H1 (cell line): ENCODE data around the gene PDZD4. TPM values are rescaled to one million over a fixed set of nuclear protein-coding genes. Genes with fewer than 3 reads are reported as not detected.

Experiments
- CTCF ChIA-PET: fragments of 300-600 bp; sonication (Branson Sonifier 250); formaldehyde crosslinking; loops from one replicate; lab custom pipeline; 2021; ENCODE audit not compliant: partially characterized antibody; lab: Charles Lee
- POLR2A ChIA-PET: fragments of 300-600 bp; sonication (Branson Sonifier 250); formaldehyde crosslinking; loops from one replicate; lab custom pipeline; 2021; ENCODE audit warnings: inconsistent platforms; ENCODE audit not compliant: partially characterized antibody; lab: Charles Lee
- DNase-seq, 2 experiments: peaks; one replicate each; pipeline versions ENCODE4 v3.0.0 to v3.0.0-alpha.2; 2010 to 2022; ENCODE audit warnings: low spot score in 2 of 2, low read depth in 1 of 2, mixed read lengths in 1 of 2
- FAIRE-seq: peaks from 2 replicates; lab custom pipeline; 2011; peaks lifted over from hg19 to GRCh38; lab: Jason Lieb, UNC
- H2AFZ ChIP-seq: 2 replicates; pipeline ENCODE4 v1.8.1; 2012; ENCODE audit warnings: low read length, inconsistent platforms
- H2AK5ac ChIP-seq: 2 replicates; pipeline ENCODE4 v1.6.1; 2013; ENCODE audit warnings: low read depth, low read length
- H2BK120ac ChIP-seq: replicated peaks from 2 replicates; pipeline ENCODE3; 2013; ENCODE audit warnings: low read depth, low read length, inconsistent platforms
- H2BK12ac ChIP-seq: 2 replicates; pipeline ENCODE4 v1.6.1; 2013; ENCODE audit warnings: low read depth, low read length
- H2BK15ac ChIP-seq: 2 replicates; pipeline ENCODE4 v1.6.1; 2013; ENCODE audit warnings: low read length
- H2BK20ac ChIP-seq: 2 replicates; pipeline ENCODE4 v1.6.1; 2013; ENCODE audit warnings: low read length
- H2BK5ac ChIP-seq: 2 replicates; pipeline ENCODE4 v1.6.1; 2013; ENCODE audit warnings: low read depth, low read length
- H3K14ac ChIP-seq: 2 replicates; pipeline ENCODE4 v1.6.1; 2013; ENCODE audit warnings: inconsistent platforms; ENCODE audit not compliant: insufficient read length
- H3K18ac ChIP-seq: 2 replicates; pipeline ENCODE4 v1.6.1; 2013; ENCODE audit warnings: low read length; ENCODE audit errors: extremely low read depth
- H3K23ac ChIP-seq: 2 replicates; pipeline ENCODE4 v1.6.1; 2013; ENCODE audit warnings: inconsistent platforms; ENCODE audit not compliant: insufficient read length
- H3K23me2 ChIP-seq: 2 replicates; pipeline ENCODE4 v1.6.1; 2013; ENCODE audit warnings: low read depth, low read length
- H3K27ac ChIP-seq: 2 replicates; pipeline ENCODE4 v1.6.1; 2011; ENCODE audit warnings: low read depth, low read length, inconsistent platforms
- H3K27me3 ChIP-seq, 4 experiments: replicated peaks in 1 of 4; 1 replicate in 1 of 4; 2 replicates in 3 of 4; pipeline versions ENCODE4 v1.6.1 to v1.8.1; 2011 to 2013; ENCODE audit warnings: low read length in 3 of 4, mild to moderate bottlenecking in 3 of 4, inconsistent platforms in 2 of 4, mixed read lengths in 2 of 4, moderate library complexity in 1 of 4; ENCODE audit not compliant: control insufficient read depth in 3 of 4, insufficient read depth in 3 of 4; ENCODE audit errors: extremely low read depth in 1 of 4
- H3K36me3 ChIP-seq, 4 experiments: 2 replicates each; pipeline versions ENCODE4 v1.6.1 to v1.8.1; 2011 to 2013; ENCODE audit warnings: mild to moderate bottlenecking in 4 of 4, low read length in 3 of 4, moderate library complexity in 2 of 4, control low read depth in 1 of 4, inconsistent platforms in 1 of 4; ENCODE audit not compliant: insufficient read depth in 4 of 4, control insufficient read depth in 2 of 4
- H3K4ac ChIP-seq: replicated peaks from 2 replicates; pipeline ENCODE3; 2013; ENCODE audit warnings: low read length, low read depth, mixed read lengths, inconsistent platforms; ENCODE audit not compliant: insufficient read length
- H3K4me1 ChIP-seq, 4 experiments: replicated peaks in 1 of 4; 1 replicate in 1 of 4; 2 replicates in 3 of 4; pipeline versions ENCODE4 v1.6.1 to v1.8.1; 2011 to 2013; ENCODE audit warnings: low read length in 3 of 4, inconsistent platforms in 2 of 4, mixed read lengths in 1 of 4; ENCODE audit not compliant: insufficient read depth in 4 of 4, control insufficient read depth in 3 of 4
- H3K4me2 ChIP-seq, 2 experiments: 2 replicates each; pipeline versions ENCODE4 v1.6.1 to v1.8.1; 2011 to 2013; ENCODE audit warnings: low read depth in 2 of 2, low read length in 2 of 2, control low read depth in 1 of 2, inconsistent platforms in 1 of 2, mild to moderate bottlenecking in 1 of 2; ENCODE audit not compliant: insufficient read depth in 1 of 2
- H3K4me3 ChIP-seq, 4 experiments: fragments of 200-600, 300-600 bp in 1 of 4; sonication (generic), shearing (Covaris generic), sonication (Bioruptor Twin) in 1 of 4; 2 replicates each; pipeline versions ENCODE4 v1.5.1 to v1.8.1; 2011 to 2016; ENCODE audit warnings: low read length in 4 of 4, low read depth in 3 of 4, control low read depth in 2 of 4, inconsistent platforms in 2 of 4, mild to moderate bottlenecking in 2 of 4, mixed read lengths in 1 of 4, moderate library complexity in 1 of 4; ENCODE audit not compliant: insufficient read depth in 2 of 4; ENCODE audit errors: extremely low read depth in 1 of 4
- H3K56ac ChIP-seq: replicated peaks from 2 replicates; pipeline ENCODE3; 2013; ENCODE audit warnings: low read depth, mild to moderate bottlenecking, mixed read lengths, low read length, inconsistent platforms; ENCODE audit not compliant: insufficient read length
- H3K79me1 ChIP-seq: 2 replicates; pipeline ENCODE4 v1.6.1; 2013; ENCODE audit warnings: low read depth, low read length, control low read depth
- H3K79me2 ChIP-seq, 2 experiments: 2 replicates each; pipeline versions ENCODE4 v1.6.1 to v1.8.1; 2012 to 2013; ENCODE audit warnings: low read length in 2 of 2, mild to moderate bottlenecking in 2 of 2, inconsistent platforms in 1 of 2; ENCODE audit not compliant: insufficient read depth in 2 of 2, control insufficient read depth in 1 of 2
- H3K9ac ChIP-seq, 4 experiments: replicated peaks in 1 of 4; 1 replicate in 1 of 4; 2 replicates in 3 of 4; pipeline versions ENCODE4 v1.6.1 to v1.8.1; 2011 to 2013; ENCODE audit warnings: low read depth in 3 of 4, low read length in 3 of 4, control low read depth in 2 of 4, mild to moderate bottlenecking in 2 of 4, moderate library complexity in 2 of 4, inconsistent platforms in 1 of 4; ENCODE audit errors: extremely low read depth in 1 of 4
- H3K9me3 ChIP-seq, 2 experiments: 2 replicates each; pipeline versions ENCODE4 v1.6.1 to v1.8.1; 2012 to 2013; ENCODE audit warnings: mild to moderate bottlenecking in 2 of 2, moderate library complexity in 2 of 2, control low read depth in 1 of 2, inconsistent platforms in 1 of 2, low read depth in 1 of 2, low read length in 1 of 2, mixed read lengths in 1 of 2; ENCODE audit not compliant: insufficient read depth in 2 of 2
- H4K20me1 ChIP-seq, 2 experiments: replicated peaks in 1 of 2; 2 replicates each; pipeline versions ENCODE3 to v1.8.1; 2011 to 2013; ENCODE audit warnings: inconsistent platforms in 2 of 2, low read length in 2 of 2, mild to moderate bottlenecking in 1 of 2; ENCODE audit not compliant: insufficient read depth in 2 of 2, control insufficient read depth in 1 of 2
- H4K5ac ChIP-seq: 2 replicates; pipeline ENCODE4 v1.6.1; 2013; ENCODE audit warnings: low read length, low read depth, mixed read lengths, inconsistent platforms; ENCODE audit not compliant: insufficient read length
- H4K8ac ChIP-seq: 2 replicates; pipeline ENCODE4 v1.8.0; 2013; ENCODE audit warnings: mild to moderate bottlenecking, moderate library complexity, low read length, inconsistent platforms; ENCODE audit not compliant: insufficient read depth; ENCODE audit errors: extremely low read depth
- H4K91ac ChIP-seq: replicated peaks from 2 replicates; pipeline ENCODE3; 2013; ENCODE audit warnings: low read length, mixed read lengths, inconsistent platforms; ENCODE audit not compliant: insufficient read length
- ATF3 ChIP-seq: IDR thresholded peaks from 2 replicates; pipeline ENCODE4 v1.6.1; 2011; ENCODE audit warnings: low read depth, mild to moderate bottlenecking, low read length; ENCODE audit not compliant: insufficient read depth
- CHD2 ChIP-seq: IDR thresholded peaks from 2 replicates; pipeline ENCODE4 v1.6.1; 2012; ENCODE audit warnings: low read length, improper control_type of control experiment
- EP300 ChIP-seq, 2 experiments: IDR thresholded peaks; 1 replicate in 1 of 2; 2 replicates in 1 of 2; pipeline ENCODE4 v1.6.1; 2011 to 2012; ENCODE audit warnings: low read depth in 2 of 2, low read length in 2 of 2, mild to moderate bottlenecking in 2 of 2, borderline replicate concordance in 1 of 2, inconsistent platforms in 1 of 2, moderate library complexity in 1 of 2
- NANOG ChIP-seq: IDR thresholded peaks from 2 replicates; pipeline ENCODE4 v1.6.1; 2011; ENCODE audit warnings: low read length, low read depth, mild to moderate bottlenecking, inconsistent platforms; ENCODE audit not compliant: insufficient read depth, poor library complexity, severe bottlenecking
- POU5F1 ChIP-seq: IDR thresholded peaks from 2 replicates; pipeline ENCODE4 v1.6.1; 2011; ENCODE audit warnings: low read depth, mild to moderate bottlenecking, low read length, moderate library complexity
- RXRA ChIP-seq: IDR thresholded peaks from 2 replicates; pipeline ENCODE4 v1.6.1; 2011; ENCODE audit warnings: low read depth, mild to moderate bottlenecking, low read length, moderate library complexity; ENCODE audit not compliant: insufficient read depth
- SUZ12 ChIP-seq: fragments of 200-600 bp; sonication (generic); IDR thresholded peaks from 2 replicates; pipeline ENCODE4 v1.6.1; 2012; ENCODE audit warnings: mild to moderate bottlenecking, inconsistent platforms, low read length, moderate library complexity, mixed read lengths
- USF2 ChIP-seq: IDR thresholded peaks from 2 replicates; pipeline ENCODE4 v1.6.1; 2011; ENCODE audit warnings: low read length, improper control_type of control experiment
- WGBS, 2 experiments: shearing (Covaris generic) in 1 of 2; methylation state at CpG; one replicate each; pipeline versions ENCODE4 v1.1.6 to v1.1.7; 2013 to 2015; ENCODE audit warnings: low lambda C conversion rate in 2 of 2, mixed read lengths in 2 of 2, inconsistent platforms in 1 of 2, low coverage in 1 of 2, missing lambda C conversion rate in 1 of 2; ENCODE audit not compliant: insufficient replicate concordance in 2 of 2, insufficient coverage in 1 of 2, insufficient read length in 1 of 2; ENCODE audit errors: extremely low coverage in 1 of 2, missing lambda C conversion rate in 1 of 2; 5-methylcytosine and 5-hydroxymethylcytosine counted together
- polyA plus RNA-seq, 7 experiments: library from polyadenylated mRNA; depleted of rRNA in 3 of 7; stranded (reverse) in 5 of 7; unstranded in 2 of 7; fragments of >200 nt in 5 of 7; fragments of 200-250 nt in 2 of 7; gene quantifications; 1 replicate in 5 of 7; 2 replicates in 1 of 7; 4 replicates in 1 of 7; pipeline versions ENCODE4 v1.2.1 to v1.2.3, GENCODE V29; 2011 to 2013; ENCODE audit warnings: missing spikeins in 2 of 7, mixed read lengths in 2 of 7
- total RNA-seq: library from RNA; stranded (reverse); fragmentation: NEBNext Ultra II Directional; extraction: Animal tissue kit (Norgen Biotek cat#: 25700); gene quantifications from 2 replicates; pipeline ENCODE4 v1.2.1, GENCODE V29; 2021

PDZD4 gene
- total and polyA plus RNA-seq, 2 of the 8 experiments (the other 6 are each of a cell fraction or from before 2014, with no cell fraction given), result 45.8 to 169 TPM

GRCh38 chrX:153794897-153795816 lies 35.2 kb downstream of the PDZD4 start:
- ChIA-PET POLR2A (interaction anchor here (0.7 to 2.9 kb wide), 14 partner anchors 11 to 155 kb away, joined by 3 to 22 read pairs (median 4); partner anchors contain the start of gene NAA10), CTCF (interaction anchor here (0.8 to 1.4 kb wide), 5 partner anchors 11 to 89 kb away, joined by 3 to 4 read pairs (median 4); no protein-coding TSS in a partner anchor)
- Histone ChIP-seq H4K91ac (peak overlapping the region; percentile 27), H3K9ac (peak overlapping the region; percentile 49 to 72 (median 60)), H3K4me1 (peaks cover 0 to 17% (median 6%) of the 10 kb centered on the region in 4 experiments; a peak in 4 of 7 replicates), H4K8ac (no peak overlapping the region), H2BK20ac (no peak overlapping the region), H2BK5ac (no peak overlapping the region), H3K79me2 (peaks cover 0 to 34% of the 10 kb centered on the region in 2 experiments; a peak in 1 of 4 replicates), H3K18ac (no peak overlapping the region), H3K4me2 (peak overlapping the region; percentile 59 to 85), H3K79me1 (no peaks in the 10 kb centered on the region; the same call in none of the 2 replicates), H3K27ac (peak overlapping the region; percentile 64; the same call in 1 of the 2 replicates), H4K5ac (no peak overlapping the region), H3K23ac (no peak overlapping the region), H3K23me2 (peaks cover 2% of the 10 kb centered on the region; the same call in 1 of the 2 replicates), H2BK120ac (no peak overlapping the region), H4K20me1 (peaks cover 0 to 8% of the 10 kb centered on the region in 2 experiments), H3K4me3 (peak overlapping the region; percentile 77 to 92 (median 83)), H2AK5ac (no peak overlapping the region), H3K36me3 (peaks cover 0 to 20% (median 6%) of the 10 kb centered on the region in 4 experiments; a peak in 3 of 8 replicates), H2BK12ac (no peak overlapping the region), H3K4ac (peak overlapping the region; percentile 53), H3K9me3 (no peaks in the 10 kb centered on the region), H2AFZ (no peak overlapping the region), H3K14ac (no peak overlapping the region), H3K56ac (no peak overlapping the region), H2BK15ac (no peak overlapping the region), H3K27me3 (no peaks in the 10 kb centered on the region)
- FAIRE-seq, result no peak
- WGBS, 2 experiments, result 37% methylated on average over 22 of the region's 47 CpGs; no CpG with 5 or more reads in 1 of the 2 experiments
- DNase-seq, result no peak
- TF ChIP-seq POU5F1 (no peak), ATF3 (no peak), CHD2 (no peak), EP300 (IDR thresholded peaks at IDR 0.05; ENCODE audit: borderline replicate concordance in 1 of 2, low read depth in 2 of 2, low read length in 2 of 2) (no peak), SUZ12 (no peak), RXRA (no peak), NANOG (no peak), USF2 (no peak)
